ENCODE results near the gene RASIP1.

RASIP1 gene

DNA sequence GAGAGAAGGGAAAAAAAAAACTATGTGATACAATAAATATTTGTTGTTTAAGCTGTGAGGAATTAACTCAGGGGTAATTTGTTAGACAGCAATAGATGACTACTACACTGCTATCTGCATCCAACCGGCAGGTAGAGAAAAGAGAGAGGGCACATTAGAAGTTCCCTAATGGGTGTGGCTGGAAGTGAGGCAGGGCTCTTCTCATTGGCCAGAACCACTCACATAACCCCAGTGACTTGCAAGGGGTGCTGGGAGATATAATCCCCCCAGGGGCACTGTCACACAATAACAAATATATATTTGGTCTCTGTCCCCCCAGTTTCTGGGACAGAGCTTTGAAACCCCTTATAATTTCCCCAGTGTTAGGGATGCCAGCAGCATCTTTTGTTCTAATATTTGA, 39.2 kb upstream of the RASIP1 start:
- DNase-seq (ENCODE audit: low spot score): no peak
- Histone ChIP-seq H3K27me3 (ENCODE audit: insufficient read depth, poor library complexity, severe bottlenecking) (no peaks in the 10 kb centered on the region), H3K4me3 (ENCODE audit: severe bottlenecking) (no peak overlapping the region), H3K27ac (ENCODE audit: poor library complexity, severe bottlenecking) (no peak overlapping the region), H3K9me3 (ENCODE audit: severe bottlenecking) (no peaks in the 10 kb centered on the region), H3K4me1 (ENCODE audit: insufficient read depth, poor library complexity, severe bottlenecking) (peaks cover 5% of the 10 kb centered on the region), H3K36me3 (ENCODE audit: low read depth) (no peaks in the 10 kb centered on the region)
- TF ChIP-seq, protein P1, sequence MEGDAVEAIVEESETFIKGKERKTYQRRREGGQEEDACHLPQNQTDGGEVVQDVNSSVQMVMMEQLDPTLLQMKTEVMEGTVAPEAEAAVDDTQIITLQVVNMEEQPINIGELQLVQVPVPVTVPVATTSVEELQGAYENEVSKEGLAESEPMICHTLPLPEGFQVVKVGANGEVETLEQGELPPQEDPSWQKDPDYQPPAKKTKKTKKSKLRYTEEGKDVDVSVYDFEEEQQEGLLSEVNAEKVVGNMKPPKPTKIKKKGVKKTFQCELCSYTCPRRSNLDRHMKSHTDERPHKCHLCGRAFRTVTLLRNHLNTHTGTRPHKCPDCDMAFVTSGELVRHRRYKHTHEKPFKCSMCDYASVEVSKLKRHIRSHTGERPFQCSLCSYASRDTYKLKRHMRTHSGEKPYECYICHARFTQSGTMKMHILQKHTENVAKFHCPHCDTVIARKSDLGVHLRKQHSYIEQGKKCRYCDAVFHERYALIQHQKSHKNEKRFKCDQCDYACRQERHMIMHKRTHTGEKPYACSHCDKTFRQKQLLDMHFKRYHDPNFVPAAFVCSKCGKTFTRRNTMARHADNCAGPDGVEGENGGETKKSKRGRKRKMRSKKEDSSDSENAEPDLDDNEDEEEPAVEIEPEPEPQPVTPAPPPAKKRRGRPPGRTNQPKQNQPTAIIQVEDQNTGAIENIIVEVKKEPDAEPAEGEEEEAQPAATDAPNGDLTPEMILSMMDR (IDR thresholded peaks at IDR 0.05; ENCODE audit: poor library complexity, severe bottlenecking): no peak
- ATAC-seq (ENCODE audit: low read depth): no peak

GRCh38 chr19:48777720-48778119, 37.3 kb upstream of the RASIP1 start:
- no peaks in the 10 kb centered on the region for H3K27me3 ChIP-seq (ENCODE audit: insufficient read depth, poor library complexity, severe bottlenecking)
- no peaks in the 10 kb centered on the region for H3K9me3 ChIP-seq (ENCODE audit: severe bottlenecking)
- TF ChIP-seq, protein P1 (IDR thresholded peaks at IDR 0.05; ENCODE audit: poor library complexity, severe bottlenecking): no peak

GRCh38 chr19:48777139-48777538, 36.7 kb upstream of the RASIP1 start:
- Histone ChIP-seq H3K9me3 (ENCODE audit: severe bottlenecking) (no peaks in the 10 kb centered on the region), H3K4me3 (ENCODE audit: severe bottlenecking) (no peak overlapping the region), H3K27ac (ENCODE audit: poor library complexity, severe bottlenecking) (no peak overlapping the region), H3K4me1 (ENCODE audit: insufficient read depth, poor library complexity, severe bottlenecking) (peaks cover 5% of the 10 kb centered on the region), H3K36me3 (ENCODE audit: low read depth) (no peaks in the 10 kb centered on the region), H3K27me3 (ENCODE audit: insufficient read depth, poor library complexity, severe bottlenecking) (no peaks in the 10 kb centered on the region)
- DNase-seq (ENCODE audit: low spot score) (no peak), ATAC-seq (ENCODE audit: low read depth) (no peak)
- TF ChIP-seq, protein P1 (IDR thresholded peaks at IDR 0.05; ENCODE audit: poor library complexity, severe bottlenecking): no peak

More at GRCh38 chr19:48777720-48778119, 37.3 kb upstream of the RASIP1 start:
- ATAC-seq (ENCODE audit: low read depth) (no peak), DNase-seq (ENCODE audit: low spot score) (no peak)
- H3K4me3 ChIP-seq (ENCODE audit: severe bottlenecking): no peak overlapping the region
- no peak overlapping the region for H3K27ac ChIP-seq (ENCODE audit: poor library complexity, severe bottlenecking)
- H3K36me3 ChIP-seq (ENCODE audit: low read depth): no peaks in the 10 kb centered on the region
- peaks cover 5% of the 10 kb centered on the region for H3K4me1 ChIP-seq (ENCODE audit: insufficient read depth, poor library complexity, severe bottlenecking)

DNA sequence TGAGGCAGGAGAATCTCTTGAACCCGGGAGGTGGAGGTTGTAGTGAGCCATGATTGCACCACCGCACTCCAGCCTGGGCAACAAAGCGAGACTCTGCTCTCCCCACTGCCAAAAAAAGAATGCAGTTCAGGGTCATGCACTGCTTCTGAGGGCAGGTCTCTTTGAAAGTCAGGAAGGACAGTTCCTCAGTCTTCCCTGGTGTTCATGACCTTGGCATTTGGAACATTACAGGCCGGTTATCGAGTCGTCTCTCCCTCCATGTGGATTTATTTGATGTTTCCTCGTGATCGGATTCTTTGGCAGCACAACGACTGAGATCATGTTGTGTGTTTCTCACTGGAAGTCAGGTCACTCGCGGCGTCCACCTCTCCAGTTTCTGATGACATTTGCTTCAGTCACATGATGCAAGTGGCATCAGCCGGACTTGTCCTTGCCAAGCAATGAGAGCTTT, 32.1 kb upstream of the RASIP1 start:
- Histone ChIP-seq H3K9me3 (ENCODE audit: severe bottlenecking) (no peaks in the 10 kb centered on the region), H3K4me3 (ENCODE audit: severe bottlenecking) (no peak overlapping the region), H3K27me3 (ENCODE audit: insufficient read depth, poor library complexity, severe bottlenecking) (no peaks in the 10 kb centered on the region), H3K27ac (ENCODE audit: poor library complexity, severe bottlenecking) (no peak overlapping the region), H3K36me3 (ENCODE audit: low read depth) (no peaks in the 10 kb centered on the region), H3K4me1 (ENCODE audit: insufficient read depth, poor library complexity, severe bottlenecking) (peaks cover 9% of the 10 kb centered on the region)
- DNase-seq (ENCODE audit: low spot score): no peak
- ATAC-seq (ENCODE audit: low read depth): no peak
- TF ChIP-seq, protein P1 (IDR thresholded peaks at IDR 0.05; ENCODE audit: poor library complexity, severe bottlenecking): no peak

- H3K9me3 ChIP-seq (ENCODE audit: severe bottlenecking): no peaks in the 10 kb centered on the region
- peaks cover 9% of the 10 kb centered on the region for H3K4me1 ChIP-seq (ENCODE audit: insufficient read depth, poor library complexity, severe bottlenecking)
- H3K27ac ChIP-seq (ENCODE audit: poor library complexity, severe bottlenecking): no peak overlapping the region
- H3K36me3 ChIP-seq (ENCODE audit: low read depth): no peaks in the 10 kb centered on the region
- ATAC-seq (ENCODE audit: low read depth): peak; percentile 9; the same call in 1 of the 3 replicates
- no peak for DNase-seq (ENCODE audit: low spot score)
- no peaks in the 10 kb centered on the region for H3K27me3 ChIP-seq (ENCODE audit: insufficient read depth, poor library complexity, severe bottlenecking)
- TF ChIP-seq, protein P1 (IDR thresholded peaks at IDR 0.05; ENCODE audit: poor library complexity, severe bottlenecking): no peak
- H3K4me3 ChIP-seq (ENCODE audit: severe bottlenecking): no peak overlapping the region
These were observed 30.5 kb upstream of the RASIP1 start for GRCh38 chr19:48770734-48771472.
